H9 (cell line): ENCODE results near the gene CHRNA10. TPM values are rescaled to one million over a fixed set of nuclear protein-coding genes. Genes with fewer than 3 reads are reported as not detected.
A peak's percentile ranks its signal among the peaks of the same experiment; 100 is the strongest.

Source experiments
- DNase-seq: peaks from one replicate; pipeline ENCODE4 v3.0.0-alpha.2; 2017
- H2AFZ ChIP-seq: one replicate; pipeline ENCODE4 v1.6.1; 2013; ENCODE audit warnings: mild to moderate bottlenecking, low read length, control low read depth, moderate library complexity
- H2AK5ac ChIP-seq: 2 replicates; pipeline ENCODE4 v1.6.1; 2013; ENCODE audit warnings: low read length, control low read depth, mixed read lengths; ENCODE audit not compliant: insufficient read length
- H2BK120ac ChIP-seq: one replicate; pipeline ENCODE4 v1.6.1; 2013; ENCODE audit warnings: low read depth, mild to moderate bottlenecking, low read length, control low read depth, inconsistent platforms; ENCODE audit not compliant: poor library complexity, severe bottlenecking
- H2BK12ac ChIP-seq: 2 replicates; pipeline ENCODE4 v1.6.1; 2013; ENCODE audit warnings: low read length, control low read depth, mixed read lengths, low read depth; ENCODE audit not compliant: insufficient read length
- H2BK15ac ChIP-seq: 2 replicates; pipeline ENCODE4 v1.6.1; 2013; ENCODE audit warnings: low read depth, low read length, control low read depth
- H2BK20ac ChIP-seq: one replicate; pipeline ENCODE4 v1.6.1; 2013; ENCODE audit warnings: low read depth, mild to moderate bottlenecking, low read length, control low read depth, inconsistent platforms; ENCODE audit not compliant: poor library complexity, severe bottlenecking
- H2BK5ac ChIP-seq: 2 replicates; pipeline ENCODE4 v1.6.1; 2013; ENCODE audit warnings: low read length, control low read depth, mixed read lengths; ENCODE audit not compliant: insufficient read length
- H3K14ac ChIP-seq: 2 replicates; pipeline ENCODE4 v1.6.1; 2013; ENCODE audit warnings: low read length, control low read depth; ENCODE audit not compliant: insufficient read depth
- H3K18ac ChIP-seq: 2 replicates; pipeline ENCODE4 v1.6.1; 2013; ENCODE audit warnings: low read depth, mild to moderate bottlenecking, mixed read lengths, low read length, control low read depth; ENCODE audit not compliant: insufficient read length
- H3K23ac ChIP-seq: 2 replicates; pipeline ENCODE4 v1.6.1; 2013; ENCODE audit warnings: low read length, control low read depth, mixed read lengths, low read depth; ENCODE audit not compliant: insufficient read length
- H3K23me2 ChIP-seq: 2 replicates; pipeline ENCODE4 v1.6.1; 2013; ENCODE audit warnings: low read depth, mild to moderate bottlenecking, mixed read lengths, low read length, control low read depth; ENCODE audit not compliant: insufficient read length, poor library complexity, severe bottlenecking
- H3K27ac ChIP-seq: 2 replicates; pipeline ENCODE4 v1.5.1; 2013; ENCODE audit warnings: low read length, control low read depth, mixed read lengths, low read depth; ENCODE audit not compliant: insufficient read length
- H3K27me3 ChIP-seq: 2 replicates; pipeline ENCODE4 v1.6.1; 2013; ENCODE audit warnings: low read length, control low read depth, inconsistent platforms; ENCODE audit not compliant: insufficient read depth
- H3K4ac ChIP-seq: 2 replicates; pipeline ENCODE4 v1.6.1; 2013; ENCODE audit warnings: low read depth, mild to moderate bottlenecking, control low read depth, inconsistent platforms, low read length, moderate library complexity
- H3K4me1 ChIP-seq: 2 replicates; pipeline ENCODE4 v1.6.1; 2013; ENCODE audit warnings: low read length, control low read depth, inconsistent platforms; ENCODE audit not compliant: insufficient read depth
- H3K4me2 ChIP-seq: 2 replicates; pipeline ENCODE4 v1.6.1; 2013; ENCODE audit warnings: low read length, control low read depth, mixed read lengths; ENCODE audit not compliant: insufficient read length, insufficient read depth
- H3K56ac ChIP-seq: 2 replicates; pipeline ENCODE4 v1.6.1; 2013; ENCODE audit warnings: low read depth, mild to moderate bottlenecking, mixed read lengths, low read length, control low read depth; ENCODE audit not compliant: insufficient read length
- H3K79me1 ChIP-seq: 2 replicates; pipeline ENCODE4 v1.6.1; 2013; ENCODE audit warnings: low read depth, mild to moderate bottlenecking, moderate library complexity, low read length, control low read depth, inconsistent platforms; ENCODE audit not compliant: insufficient read depth, poor library complexity, severe bottlenecking
- H3K79me2 ChIP-seq: 2 replicates; pipeline ENCODE4 v1.6.1; 2013; ENCODE audit warnings: low read length, control low read depth, inconsistent platforms; ENCODE audit not compliant: insufficient read depth
- H3K9ac ChIP-seq: 2 replicates; pipeline ENCODE4 v1.6.1; 2013; ENCODE audit warnings: low read length, control low read depth, mixed read lengths; ENCODE audit not compliant: insufficient read length; ENCODE audit errors: extremely low read depth
- H3K9me3 ChIP-seq: one replicate; pipeline ENCODE4 v1.6.1; 2013; ENCODE audit warnings: low read depth, low read length, inconsistent platforms; ENCODE audit not compliant: control insufficient read depth
- H3T11ph ChIP-seq: one replicate; pipeline ENCODE4 v1.6.1; 2013; ENCODE audit warnings: mild to moderate bottlenecking, low read length, control low read depth, inconsistent platforms
- H4K20me1 ChIP-seq: one replicate; pipeline ENCODE4 v1.6.1; 2013; ENCODE audit not compliant: control insufficient read depth, insufficient read length, insufficient read depth
- H4K5ac ChIP-seq: 2 replicates; pipeline ENCODE4 v1.6.1; 2013; ENCODE audit warnings: low read depth, mild to moderate bottlenecking, mixed read lengths, low read length, control low read depth; ENCODE audit not compliant: insufficient read length
- H4K8ac ChIP-seq: replicated peaks from 2 replicates; pipeline ENCODE4 v1.6.1; 2013; ENCODE audit warnings: low read length, control low read depth, mixed read lengths, low read depth; ENCODE audit not compliant: insufficient read length
- H4K91ac ChIP-seq: 2 replicates; pipeline ENCODE4 v1.6.1; 2013; ENCODE audit warnings: low read depth, mild to moderate bottlenecking, moderate library complexity, mixed read lengths, low read length, control low read depth; ENCODE audit not compliant: insufficient read length
- H3K27ac Mint-ChIP-seq, 3 experiments: 2 replicates in 2 of 3; 3 replicates in 1 of 3; pipeline ENCODE4 v1.8.0; 2020 to 2021; ENCODE audit warnings: mixed read lengths in 3 of 3, mild to moderate bottlenecking in 1 of 3, moderate library complexity in 1 of 3
- H3K27me3 Mint-ChIP-seq: 2 replicates; pipeline ENCODE4 v1.8.0; 2021; ENCODE audit warnings: low read depth, mild to moderate bottlenecking, moderate library complexity, mixed read lengths
- H3K36me3 Mint-ChIP-seq, 3 experiments: 2 replicates in 2 of 3; 3 replicates in 1 of 3; pipeline ENCODE4 v1.8.0; 2020 to 2021; ENCODE audit warnings: low read depth in 3 of 3, mixed read lengths in 3 of 3; ENCODE audit not compliant: insufficient read depth in 1 of 3
- H3K4me1 Mint-ChIP-seq, 2 experiments: 2 replicates each; pipeline ENCODE4 v1.8.0; 2020; ENCODE audit warnings: mixed read lengths in 2 of 2
- H3K4me3 Mint-ChIP-seq, 2 experiments: 2 replicates in 1 of 2; 3 replicates in 1 of 2; pipeline ENCODE4 v1.8.0; 2020 to 2021; ENCODE audit warnings: mild to moderate bottlenecking in 2 of 2, mixed read lengths in 2 of 2, moderate library complexity in 1 of 2
- H3K9me3 Mint-ChIP-seq, 2 experiments: 2 replicates in 1 of 2; 3 replicates in 1 of 2; pipeline ENCODE4 v1.8.0; 2020; ENCODE audit warnings: mild to moderate bottlenecking in 2 of 2, mixed read lengths in 2 of 2, moderate library complexity in 1 of 2
- CTCF ChIP-seq: fragments of 200-600 bp; sonication (generic); conservative IDR thresholded peaks from 3 replicates; pipeline ENCODE4 v1.8.0; 2021; ENCODE audit warnings: antibody characterized with exemption, mild to moderate bottlenecking
- WGBS: extraction: QIAGEN DNeasy Blood & Tissue Kit; methylation state at CpG from one replicate; pipeline ENCODE4 v1.1.7; 2013; ENCODE audit warnings: missing lambda C conversion rate, low lambda C conversion rate, mixed read lengths; ENCODE audit not compliant: insufficient read length; ENCODE audit errors: extremely low coverage; 5-methylcytosine and 5-hydroxymethylcytosine counted together
- total RNA-seq: library from RNA; stranded (reverse); gene quantifications from 2 replicates; pipeline ENCODE4 v1.2.1, GENCODE V29; 2021

Gene CHRNA10
- total RNA-seq, 1 experiment from 2014 or later = 2.4 TPM

DNA sequence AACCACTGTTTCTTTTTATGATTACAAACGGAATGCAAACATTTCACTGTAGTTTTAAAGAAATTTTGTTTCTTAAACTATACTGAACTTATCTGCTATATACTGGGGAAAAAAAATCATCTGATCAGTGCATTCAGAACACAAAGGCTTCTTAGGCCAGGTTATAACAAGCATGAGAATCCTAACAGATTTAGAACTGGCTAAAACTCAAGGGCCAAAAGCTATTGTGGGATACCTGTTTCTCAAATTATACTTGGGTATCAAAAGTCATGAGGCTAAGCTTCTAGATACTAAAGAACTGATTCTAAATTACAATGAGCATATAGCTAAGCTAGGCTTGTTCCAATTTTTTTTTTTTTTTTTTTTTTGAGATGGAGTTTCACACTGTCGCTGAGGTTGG is 29.7 kb upstream of the CHRNA10 start:
- no peak overlapping the region for H3K18ac ChIP-seq
- no peaks in the 10 kb centered on the region for H3K9me3 ChIP-seq
- no peak overlapping the region for H3K4me2 ChIP-seq
- Mint-ChIP-seq H3K36me3 (peaks cover 42 to 87% (median 73%) of the 10 kb centered on the region in 3 experiments; a peak in 6 of 7 replicates), H3K27ac (0 out of 7 replicates have a peak overlapping the region, but pooled peaks of 1 of the 3 experiments have one; percentile 36), H3K4me1 (no peaks in the 10 kb centered on the region), H3K27me3 (0 out of 2 replicates have a peak, but pooled peaks cover 1% of the 10 kb centered on the region), H3K9me3 (no peaks in the 10 kb centered on the region), H3K4me3 (no peak overlapping the region)
- no peak overlapping the region for H4K8ac ChIP-seq
- no peaks in the 10 kb centered on the region for H3K79me1 ChIP-seq
- H2AFZ ChIP-seq = no peak overlapping the region
- DNase-seq = no peak
- no CpG with 5 or more reads among the region's 2 CpGs for WGBS
- no peak overlapping the region for H2BK5ac ChIP-seq
- H3K14ac ChIP-seq = no peak overlapping the region
- no peaks in the 10 kb centered on the region for H3K27me3 ChIP-seq
- no peak overlapping the region for H3K4ac ChIP-seq
- no peak overlapping the region for H2BK12ac ChIP-seq
- no peak overlapping the region for H2BK120ac ChIP-seq
- no peak overlapping the region for H3T11ph ChIP-seq
- H3K27ac ChIP-seq = no peak overlapping the region
- H2BK15ac ChIP-seq = no peak overlapping the region
- no peak overlapping the region for H3K9ac ChIP-seq
- H3K79me2 ChIP-seq = no peaks in the 10 kb centered on the region
- no peak overlapping the region for H4K5ac ChIP-seq
- H3K23ac ChIP-seq = no peak overlapping the region
- no peak for TF ChIP-seq CTCF
- no peaks in the 10 kb centered on the region for H3K4me1 ChIP-seq
- H3K56ac ChIP-seq = no peak overlapping the region
- H4K20me1 ChIP-seq = no peaks in the 10 kb centered on the region
- no peak overlapping the region for H2AK5ac ChIP-seq
- no peak overlapping the region for H4K91ac ChIP-seq
- no peaks in the 10 kb centered on the region for H3K23me2 ChIP-seq
- H2BK20ac ChIP-seq = no peak overlapping the region
